T-helper 2 cell treated with Interferon-gamma antibody and Interleukin-4, amounts not matched to agents 100 ng/mL and 5 ng/mL, for 36 hours (primary cell): ENCODE measurements around the gene HARS2. TPM values are rescaled to one million over a fixed set of nuclear protein-coding genes. Genes with fewer than 3 reads are reported as not detected.
"Not testable (repeated sequence)": the region's sequence is repeated elsewhere in the genome, so short reads cannot be mapped to it uniquely, and the experiment has no call there.

Experiments used
- intact Hi-C: fragments of 100-400 bp; cut with micrococcal nuclease; formaldehyde crosslinking; loops from one replicate; pipeline ENCODE4 v1.15.1; 2023
- total RNA-seq: library from RNA; stranded (reverse); gene quantifications from 2 replicates; pipeline ENCODE4 v1.2.3, GENCODE V29; 2022

The HARS2 gene
- total RNA-seq, 1 donor from 2014 or later = 31.1 TPM

- intact Hi-C loops = loop anchor here (1.0 to 2.0 kb wide), 9 partner anchors 9 to 397 kb away; partner anchors contain the start of genes ANKHD1, APBB3, HARS1 and HARS2
Measured at GRCh38 chr5:140700177-140701144, 9.2 kb downstream of the HARS2 start, which contains the start of gene ZMAT2. TSS of gene ZMAT2 (plus strand) at chr5:140700447. CDS start at chr5:140700461, 14 bp downstream.

GRCh38 chr5:140707812-140708211, 16.6 kb downstream of the HARS2 start:
- intact Hi-C loops = no loop called here

DNA sequence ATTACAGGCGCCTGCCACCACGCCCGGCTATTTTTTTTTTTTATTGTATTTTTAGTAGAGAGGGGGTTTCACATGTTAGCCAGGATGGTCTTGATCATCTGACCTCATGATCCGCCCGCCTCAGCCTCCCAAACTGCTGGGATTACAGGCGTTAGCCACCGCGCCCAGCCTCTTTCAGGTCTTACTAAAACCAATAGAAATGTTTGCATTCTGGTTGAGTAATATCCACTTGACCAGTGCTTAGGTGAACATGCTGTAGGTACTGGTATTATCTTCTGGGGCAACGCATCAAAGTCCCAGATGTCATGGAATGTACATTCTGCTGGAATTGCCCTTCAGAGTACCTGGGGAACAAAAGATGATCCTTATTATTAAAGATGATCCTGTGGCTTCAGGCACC, 17.5 kb downstream of the HARS2 start:
- intact Hi-C loops = not testable (repeated sequence)

DNA sequence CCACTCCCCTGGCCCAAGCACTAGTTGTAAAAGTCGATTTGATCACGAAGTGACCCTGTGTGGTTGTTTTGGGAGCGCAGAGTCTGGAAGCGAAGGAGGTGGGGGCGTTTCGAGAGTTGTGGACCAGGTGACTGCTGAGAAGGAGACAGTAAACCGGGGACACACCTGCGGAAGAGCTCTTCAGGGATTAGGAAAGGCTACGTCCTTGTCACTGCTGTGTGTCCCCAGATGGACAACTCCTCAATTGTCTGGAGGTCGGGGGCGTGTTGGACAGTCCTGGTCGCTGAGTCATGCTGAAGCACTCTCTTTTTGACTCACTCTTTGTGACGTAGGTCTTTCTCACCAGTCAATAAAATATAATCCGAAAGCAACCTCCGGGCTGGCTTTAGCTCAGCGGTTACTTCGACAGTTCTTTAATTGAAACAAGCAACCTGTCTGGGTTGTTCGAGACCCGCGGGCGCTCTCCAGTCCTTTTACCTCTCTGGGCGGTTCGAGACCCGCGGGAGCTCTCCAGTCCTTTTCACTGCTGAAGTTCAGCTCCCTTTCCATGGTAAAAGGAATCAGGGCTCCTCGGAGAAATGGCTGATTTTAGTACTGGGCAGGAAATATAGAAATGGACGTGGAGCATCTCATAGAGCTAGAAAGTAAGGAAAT, 19.8 kb downstream of the HARS2 start:
- intact Hi-C loops = loop anchor here (1.0 to 5.0 kb wide), 13 partner anchors 9 to 896 kb away; partner anchors contain the start of genes ANKHD1, APBB3, CYSTM1 and EIF4EBP3

- intact Hi-C loops = loop anchor here (1.0 to 5.0 kb wide), 13 partner anchors 9 to 896 kb away; partner anchors contain the start of genes ANKHD1, APBB3, CYSTM1 and EIF4EBP3
Measured at GRCh38 chr5:140711794-140712193, 20.5 kb downstream of the HARS2 start.

DNA sequence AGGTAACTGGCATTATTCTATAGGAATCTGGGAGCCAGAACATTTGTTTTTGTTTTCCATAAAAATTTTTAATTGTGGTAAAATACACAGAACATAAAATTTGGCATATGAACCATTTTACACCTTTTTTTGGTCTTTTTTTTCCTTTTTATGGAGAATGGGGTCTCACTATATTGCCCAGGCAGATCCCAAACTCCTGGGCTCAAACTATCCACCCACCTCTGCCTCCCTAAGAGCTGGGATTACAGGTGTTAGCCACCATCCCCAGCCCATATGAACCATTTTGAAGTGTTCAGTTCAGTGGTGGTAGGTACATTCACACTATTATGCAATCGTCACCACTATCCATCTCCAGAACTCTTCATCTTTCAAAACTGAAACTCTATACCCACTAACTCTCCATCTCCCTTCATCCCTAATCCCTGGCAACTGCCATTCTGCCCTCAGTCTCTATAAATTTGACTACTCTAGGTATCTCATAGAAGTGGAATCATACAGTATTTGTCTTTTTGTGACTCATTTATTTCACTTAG, 22.4 kb downstream of the HARS2 start:
- intact Hi-C loops = loop anchor here (5.0 kb wide), 4 partner anchors 166 to 894 kb away; partner anchors contain the start of genes CYSTM1 and EIF4EBP3

DNA sequence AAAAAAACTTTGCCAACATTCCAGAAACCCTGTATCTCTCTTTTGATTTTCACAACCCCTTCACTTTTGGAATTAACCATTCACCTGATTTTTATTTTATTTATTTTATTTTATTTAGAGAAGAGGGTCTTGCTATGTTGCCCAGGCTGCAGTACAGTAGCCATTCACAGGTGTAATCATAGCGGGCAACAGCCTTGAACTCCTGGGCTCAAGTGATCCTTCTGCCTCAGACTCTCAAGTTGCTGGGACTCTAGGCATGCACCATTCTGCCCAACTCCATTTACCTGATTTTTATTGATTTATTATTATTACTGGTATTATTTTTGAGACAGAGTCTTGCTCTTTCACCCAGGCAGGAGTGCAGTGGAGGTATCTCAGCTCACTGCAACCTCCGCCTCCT, 25.0 kb downstream of the HARS2 start:
- intact Hi-C loops = not testable (repeated sequence)

- intact Hi-C loops = no loop called here
Measured at GRCh38 chr5:140718266-140718592, 27.0 kb downstream of the HARS2 start.

GRCh38 chr5:140720738-140721137, 29.5 kb downstream of the HARS2 start:
- intact Hi-C loops = loop anchor here (1.0 to 5.0 kb wide), 3 partner anchors 9 to 478 kb away; no protein-coding TSS in a partner anchor

GRCh38 chr5:140721395-140721794, 30.1 kb downstream of the HARS2 start:
- intact Hi-C loops = loop anchor here (5.0 kb wide), 1 partner anchor 479 kb away; no protein-coding TSS in a partner anchor

- intact Hi-C loops = loop anchor here (1.0 kb wide), 1 partner anchor 15 kb away; no protein-coding TSS in a partner anchor
Measured at GRCh38 chr5:140725799-140726471, 34.7 kb downstream of the HARS2 start.

DNA sequence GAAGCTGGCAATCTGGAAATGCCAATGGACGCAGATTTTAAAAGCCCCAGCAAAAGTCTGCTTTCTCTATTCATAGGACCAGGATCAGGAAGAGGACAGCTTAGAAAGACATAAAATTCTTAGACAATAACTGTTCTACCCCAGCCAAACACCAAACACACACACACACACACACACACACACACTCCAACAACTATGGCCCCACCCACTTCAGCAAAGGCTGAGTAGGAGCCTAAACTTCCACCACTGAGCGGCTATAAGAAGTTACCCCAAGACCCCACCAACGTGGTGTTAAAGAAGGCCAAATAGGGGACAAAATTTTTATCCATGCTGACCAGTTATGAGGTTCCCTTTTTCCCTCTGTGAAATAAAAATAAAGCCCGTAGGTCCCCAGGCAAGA, 41.8 kb downstream of the HARS2 start:
- intact Hi-C loops = no loop called here

GRCh38 chr5:140734354-140734753, 43.1 kb downstream of the HARS2 start:
- intact Hi-C loops = no loop called here

GRCh38 chr5:140737486-140737885, 46.2 kb downstream of the HARS2 start:
- intact Hi-C loops = no loop called here

GRCh38 chr5:140741967-140742366, 50.7 kb downstream of the HARS2 start:
- intact Hi-C loops = no loop called here

Other genes with a start within 250 kb of the HARS2 start
- 6.0 and 6.7 TPM in 2 replicates for gene EIF4EBP3, start 143.8 kb upstream of the HARS2 start, total RNA-seq
- gene SRA1, start 134.0 kb upstream of the HARS2 start, total RNA-seq = 39.3 and 41.2 TPM in 2 replicates
- gene APBB3, start 126.9 kb upstream of the HARS2 start, total RNA-seq = 22.4 and 24.5 TPM in 2 replicates
- 86.4 and 93.4 TPM in 2 replicates for gene SLC35A4, start 126.6 kb upstream of the HARS2 start, total RNA-seq
- gene CD14, start 58.3 kb upstream of the HARS2 start, total RNA-seq = 0.27 and 0.32 TPM in 2 replicates
- gene TMCO6, start 52.0 kb upstream of the HARS2 start, total RNA-seq = 36.4 and 38.6 TPM in 2 replicates
- 68.5 and 73.4 TPM in 2 replicates for gene NDUFA2, start 43.8 kb upstream of the HARS2 start, total RNA-seq
- gene IK, start 43.6 kb upstream of the HARS2 start, total RNA-seq = 111 and 115 TPM in 2 replicates
- 35.9 and 36.9 TPM in 2 replicates for gene WDR55, start 26.6 kb upstream of the HARS2 start, total RNA-seq
- 2.8 and 3.2 TPM in 2 replicates for gene DND1, start 17.9 kb upstream of the HARS2 start, total RNA-seq
- 83.4 and 84.8 TPM in 2 replicates for gene HARS1, start 85 bp upstream of the HARS2 start, total RNA-seq
- 56.7 and 57.6 TPM in 2 replicates for gene ZMAT2, start 9.0 kb downstream of the HARS2 start, total RNA-seq
- not detected in 2 replicates for gene PCDHA1, start 94.7 kb downstream of the HARS2 start, total RNA-seq
- gene PCDHA2, start 103.4 kb downstream of the HARS2 start, total RNA-seq = not detected in 2 replicates
- gene PCDHA3, start 109.6 kb downstream of the HARS2 start, total RNA-seq = not detected in 2 replicates
- gene PCDHA4, start 115.6 kb downstream of the HARS2 start, total RNA-seq = not detected in 2 replicates
- gene PCDHA5, start 130.2 kb downstream of the HARS2 start, total RNA-seq = not detected in 2 replicates
- not detected in 2 replicates for gene PCDHA6, start 136.5 kb downstream of the HARS2 start, total RNA-seq
- not detected in 2 replicates for gene PCDHA7, start 142.8 kb downstream of the HARS2 start, total RNA-seq
- not detected in 2 replicates for gene PCDHA8, start 149.7 kb downstream of the HARS2 start, total RNA-seq
- gene PCDHA9, start 156.9 kb downstream of the HARS2 start, total RNA-seq = not detected in 2 replicates
- gene PCDHA10, start 164.4 kb downstream of the HARS2 start, total RNA-seq = not detected in 2 replicates
- gene PCDHA11, start 177.5 kb downstream of the HARS2 start, total RNA-seq = not detected in 2 replicates
- not detected in 2 replicates for gene PCDHA12, start 183.9 kb downstream of the HARS2 start, total RNA-seq
- not detected in 2 replicates for gene PCDHA13, start 190.7 kb downstream of the HARS2 start, total RNA-seq
- not detected in 2 replicates for gene PCDHAC1, start 234.8 kb downstream of the HARS2 start, total RNA-seq